Measurements from ENCODE around the gene KCNF1.

The KCNF1 gene

GRCh38 chr2:10900216-10901109, 11.3 kb upstream of the KCNF1 start:
- Histone ChIP-seq H3K27me3 (ENCODE audit: insufficient read depth, low read length) (no peaks in the 10 kb centered on the region), H3K9me3 (ENCODE audit: low read length) (no peaks in the 10 kb centered on the region), H2AFZ (ENCODE audit: low read depth, low read length) (no peak overlapping the region), H3K36me3 (ENCODE audit: insufficient read depth, low read length) (no peaks in the 10 kb centered on the region), H3K4me1 (ENCODE audit: insufficient read depth, low read length) (peaks cover 7% of the 10 kb centered on the region), H3K4me3 (ENCODE audit: low read length) (no peak overlapping the region)

DNA sequence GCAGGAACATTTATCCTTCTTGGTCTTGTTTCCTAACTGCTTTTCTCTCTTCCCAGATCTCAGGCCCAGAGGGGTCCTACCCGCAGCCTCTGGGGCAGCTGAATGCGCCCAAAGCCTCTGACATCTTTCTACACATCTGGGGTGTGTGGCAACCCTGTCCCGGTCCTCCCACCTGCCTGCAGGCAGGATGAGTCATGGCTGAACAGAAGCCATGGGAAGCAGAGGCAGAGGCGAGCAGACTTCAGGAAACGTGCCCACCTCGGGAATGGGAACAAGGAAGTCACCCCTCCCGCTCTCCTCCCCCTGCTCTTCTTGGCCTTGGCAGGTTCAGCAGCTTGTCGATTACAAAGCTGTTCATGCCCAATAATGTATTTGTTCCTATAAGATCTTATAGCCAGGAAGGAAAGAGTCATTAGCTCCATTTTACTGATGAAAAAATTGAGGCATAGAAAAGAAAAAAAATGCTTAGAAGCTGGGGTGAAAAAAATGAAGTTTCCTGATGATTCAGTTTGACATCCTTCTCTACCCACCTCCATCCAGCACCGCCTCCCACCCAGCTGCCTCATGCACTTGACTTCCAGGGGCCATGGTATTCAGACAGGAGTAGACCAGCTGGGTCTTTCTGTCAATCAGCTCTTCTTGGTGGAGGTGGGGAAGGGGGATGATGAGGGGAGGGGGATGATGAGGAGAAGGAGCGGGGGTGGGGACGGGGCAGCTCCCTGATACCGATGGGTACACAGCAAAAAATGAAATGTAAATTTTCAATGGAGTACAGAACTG, 10.4 kb upstream of the KCNF1 start:
- Histone ChIP-seq H3K36me3 (ENCODE audit: insufficient read depth, low read length) (no peaks in the 10 kb centered on the region), H3K4me1 (ENCODE audit: insufficient read depth, low read length) (peaks cover 7% of the 10 kb centered on the region), H3K27me3 (ENCODE audit: insufficient read depth, low read length) (no peaks in the 10 kb centered on the region), H2AFZ (ENCODE audit: low read depth, low read length) (no peak overlapping the region), H3K9me3 (ENCODE audit: low read length) (no peaks in the 10 kb centered on the region), H3K4me3 (ENCODE audit: low read length) (no peak overlapping the region)

DNA sequence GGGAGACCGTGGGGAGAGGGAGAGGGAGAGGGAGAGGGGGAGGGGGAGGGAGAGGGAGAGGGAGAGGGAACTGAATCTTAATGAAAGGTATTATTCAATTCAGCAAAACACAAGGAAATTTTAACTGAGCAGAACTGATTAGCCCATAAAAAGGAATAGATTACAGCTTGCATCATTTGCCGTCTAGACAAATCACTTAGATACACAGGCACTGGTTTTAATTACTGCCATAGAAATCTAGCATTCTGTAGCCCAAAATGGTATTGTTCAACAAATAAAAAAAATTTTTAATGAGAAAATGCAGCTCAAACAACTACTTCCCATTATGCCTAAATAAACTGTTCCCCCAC, 7.9 kb upstream of the KCNF1 start:
- Histone ChIP-seq H3K9me3 (ENCODE audit: low read length) (no peaks in the 10 kb centered on the region), H3K4me3 (ENCODE audit: low read length) (no peak overlapping the region), H3K36me3 (ENCODE audit: insufficient read depth, low read length) (no peaks in the 10 kb centered on the region)

GRCh38 chr2:10904455-10904854, 7.3 kb upstream of the KCNF1 start:
- Histone ChIP-seq H3K36me3 (ENCODE audit: insufficient read depth, low read length) (no peaks in the 10 kb centered on the region), H2AFZ (ENCODE audit: low read depth, low read length) (no peak overlapping the region)

More for the DNA sequence above, 7.9 kb upstream of the KCNF1 start:
- H2AFZ ChIP-seq (ENCODE audit: low read depth, low read length), result no peak overlapping the region
- H3K27me3 ChIP-seq (ENCODE audit: insufficient read depth, low read length), result peaks cover 1% of the 10 kb centered on the region
- H3K4me1 ChIP-seq (ENCODE audit: insufficient read depth, low read length), result peaks cover 7% of the 10 kb centered on the region

GRCh38 chr2:10905006-10905861, 6.5 kb upstream of the KCNF1 start:
- Histone ChIP-seq H3K4me1 (ENCODE audit: insufficient read depth, low read length) (peaks cover 11% of the 10 kb centered on the region), H3K27me3 (ENCODE audit: insufficient read depth, low read length) (peaks cover 2% of the 10 kb centered on the region), H3K9me3 (ENCODE audit: low read length) (no peaks in the 10 kb centered on the region), H2AFZ (ENCODE audit: low read depth, low read length) (no peak overlapping the region), H3K36me3 (ENCODE audit: insufficient read depth, low read length) (no peaks in the 10 kb centered on the region), H3K4me3 (ENCODE audit: low read length) (no peak overlapping the region)

More at GRCh38 chr2:10904455-10904854, 7.3 kb upstream of the KCNF1 start:
- H3K27me3 ChIP-seq (ENCODE audit: insufficient read depth, low read length), result peaks cover 2% of the 10 kb centered on the region
- peaks cover 7% of the 10 kb centered on the region for H3K4me1 ChIP-seq (ENCODE audit: insufficient read depth, low read length)
- no peaks in the 10 kb centered on the region for H3K9me3 ChIP-seq (ENCODE audit: low read length)
- no peak overlapping the region for H3K4me3 ChIP-seq (ENCODE audit: low read length)

GRCh38 chr2:10905862-10906143, 5.9 kb upstream of the KCNF1 start:
- no peaks in the 10 kb centered on the region for H3K36me3 ChIP-seq (ENCODE audit: insufficient read depth, low read length)
- no peak overlapping the region for H2AFZ ChIP-seq (ENCODE audit: low read depth, low read length)
- no peak overlapping the region for H3K4me3 ChIP-seq (ENCODE audit: low read length)
- H3K27me3 ChIP-seq (ENCODE audit: insufficient read depth, low read length), result peaks cover 2% of the 10 kb centered on the region
- no peaks in the 10 kb centered on the region for H3K9me3 ChIP-seq (ENCODE audit: low read length)
- H3K4me1 ChIP-seq (ENCODE audit: insufficient read depth, low read length), result peaks cover 11% of the 10 kb centered on the region

GRCh38 chr2:10906926-10907625, 4.7 kb upstream of the KCNF1 start:
- H3K36me3 ChIP-seq (ENCODE audit: insufficient read depth, low read length), result no peaks in the 10 kb centered on the region
- no peak overlapping the region for H2AFZ ChIP-seq (ENCODE audit: low read depth, low read length)
- peaks cover 15% of the 10 kb centered on the region for H3K4me1 ChIP-seq (ENCODE audit: insufficient read depth, low read length)
- H3K4me3 ChIP-seq (ENCODE audit: low read length), result no peak overlapping the region
- H3K9me3 ChIP-seq (ENCODE audit: low read length), result no peaks in the 10 kb centered on the region
- peaks cover 2% of the 10 kb centered on the region for H3K27me3 ChIP-seq (ENCODE audit: insufficient read depth, low read length)

GRCh38 chr2:10908195-10908594, 3.5 kb upstream of the KCNF1 start:
- Histone ChIP-seq H3K9me3 (ENCODE audit: low read length) (peaks cover 7% of the 10 kb centered on the region), H3K27me3 (ENCODE audit: insufficient read depth, low read length) (peaks cover 4% of the 10 kb centered on the region), H3K36me3 (ENCODE audit: insufficient read depth, low read length) (no peaks in the 10 kb centered on the region), H3K4me3 (ENCODE audit: low read length) (no peak overlapping the region), H2AFZ (ENCODE audit: low read depth, low read length) (no peak overlapping the region), H3K4me1 (ENCODE audit: insufficient read depth, low read length) (peaks cover 15% of the 10 kb centered on the region)

GRCh38 chr2:10909050-10909995, 2.4 kb upstream of the KCNF1 start:
- peaks cover 10% of the 10 kb centered on the region for H3K9me3 ChIP-seq (ENCODE audit: low read length)
- peaks cover 15% of the 10 kb centered on the region for H3K4me1 ChIP-seq (ENCODE audit: insufficient read depth, low read length)
- H2AFZ ChIP-seq (ENCODE audit: low read depth, low read length), result no peak overlapping the region
- H3K27me3 ChIP-seq (ENCODE audit: insufficient read depth, low read length), result peaks cover 4% of the 10 kb centered on the region
- no peaks in the 10 kb centered on the region for H3K36me3 ChIP-seq (ENCODE audit: insufficient read depth, low read length)
- H3K4me3 ChIP-seq (ENCODE audit: low read length), result no peak overlapping the region

DNA sequence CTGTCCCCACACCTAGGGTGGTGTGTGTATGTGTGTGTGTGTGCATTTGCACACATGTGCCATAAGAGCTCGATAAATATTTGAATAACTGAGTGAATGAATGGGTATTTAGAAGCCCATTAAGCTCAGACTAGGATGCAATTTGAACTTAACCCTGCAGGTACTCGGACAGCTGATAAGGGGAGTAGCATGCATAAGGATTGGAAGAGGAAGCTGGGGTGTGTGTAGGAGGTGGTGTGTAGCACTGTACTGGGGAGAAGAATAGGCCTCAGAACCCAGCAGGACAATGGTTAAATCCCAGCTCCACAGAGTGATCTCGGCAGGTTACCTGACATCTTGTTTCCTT, 1.8 kb upstream of the KCNF1 start:
- H3K4me3 ChIP-seq (ENCODE audit: low read length), result no peak overlapping the region
- H2AFZ ChIP-seq (ENCODE audit: low read depth, low read length), result no peak overlapping the region
- no peaks in the 10 kb centered on the region for H3K36me3 ChIP-seq (ENCODE audit: insufficient read depth, low read length)
- H3K4me1 ChIP-seq (ENCODE audit: insufficient read depth, low read length), result peaks cover 15% of the 10 kb centered on the region
- peaks cover 10% of the 10 kb centered on the region for H3K9me3 ChIP-seq (ENCODE audit: low read length)
- H3K27me3 ChIP-seq (ENCODE audit: insufficient read depth, low read length), result peaks cover 4% of the 10 kb centered on the region

- Histone ChIP-seq H3K4me3 (ENCODE audit: low read length) (no peak overlapping the region), H2AFZ (ENCODE audit: low read depth, low read length) (no peak overlapping the region), H3K27me3 (ENCODE audit: insufficient read depth, low read length) (peaks cover 4% of the 10 kb centered on the region), H3K9me3 (ENCODE audit: low read length) (peaks cover 10% of the 10 kb centered on the region), H3K36me3 (ENCODE audit: insufficient read depth, low read length) (no peaks in the 10 kb centered on the region), H3K4me1 (ENCODE audit: insufficient read depth, low read length) (peaks cover 15% of the 10 kb centered on the region)
Measured at GRCh38 chr2:10910625-10911024, 1.1 kb upstream of the KCNF1 start.
